Measurements from ENCODE around the gene ZNF598.
"Not testable (repeated sequence)": the region's sequence is repeated elsewhere in the genome, so short reads cannot be mapped to it uniquely, and the experiment has no call there.

The ZNF598 gene

GRCh38 chr16:2040041-2040786 is 30.6 kb upstream of the ZNF598 start:
- no peak for DNase-seq

GRCh38 chr16:2039274-2040031 is 29.8 kb upstream of the ZNF598 start:
- DNase-seq, result no peak

GRCh38 chr16:2038382-2039231 is 29.0 kb upstream of the ZNF598 start:
- no peak for DNase-seq

GRCh38 chr16:2037647-2038381 is 28.2 kb upstream of the ZNF598 start:
- DNase-seq, result no peak

GRCh38 chr16:2037115-2037514 is 27.5 kb upstream of the ZNF598 start:
- DNase-seq, result no peak

- DNase-seq, result no peak
Observed at GRCh38 chr16:2036200-2036966, 26.8 kb upstream of the ZNF598 start.

GRCh38 chr16:2035431-2036199 is 26.0 kb upstream of the ZNF598 start:
- DNase-seq, result peak; percentile 64

GRCh38 chr16:2034696-2035430 is 25.2 kb upstream of the ZNF598 start:
- no peak for DNase-seq

- DNase-seq, result not testable (repeated sequence)
Observed at GRCh38 chr16:2033909-2034695, 24.5 kb upstream of the ZNF598 start.

GRCh38 chr16:2033057-2033908 is 23.7 kb upstream of the ZNF598 start:
- DNase-seq, result no peak

GRCh38 chr16:2032285-2033056 is 22.9 kb upstream of the ZNF598 start:
- DNase-seq, result no peak

GRCh38 chr16:2031081-2031577 is 21.5 kb upstream of the ZNF598 start:
- peak; percentile 42 for DNase-seq

GRCh38 chr16:2030036-2030435 is 20.4 kb upstream of the ZNF598 start:
- DNase-seq, result no peak

GRCh38 chr16:2029350-2029749 is 19.7 kb upstream of the ZNF598 start:
- DNase-seq, result no peak

- peak; percentile 81 for DNase-seq
Observed at GRCh38 chr16:2028620-2029220, 19.1 kb upstream of the ZNF598 start.

- DNase-seq, result no peak
Observed at GRCh38 chr16:2028146-2028545, 18.5 kb upstream of the ZNF598 start.
